ENCODE results near the gene CARS1. TPM values are rescaled to one million over a fixed set of nuclear protein-coding genes. Genes with fewer than 3 reads are reported as not detected.

CARS1 gene
- total and polyA plus RNA-seq, 10 of the 15 experiments (the other 5 are each of a cell fraction or from before 2014, with no cell fraction given): 7.8 to 60.6 (median 45.7) TPM

- CTCF ChIA-PET: interaction anchor here (1.0 kb wide), 1 partner anchor 11 kb away, joined by 3 read pairs; no protein-coding TSS in a partner anchor
- in situ Hi-C loops (cut with MboI): no loop called here
Measured at GRCh38 chr11:3083321-3083720, 26.1 kb upstream of the CARS1 start.

GRCh38 chr11:3081386-3081751 is 24.1 kb upstream of the CARS1 start:
- FAIRE-seq: no peak
- Histone ChIP-seq H3K9me3 (replicated peaks; ENCODE audit: control insufficient read depth, insufficient read depth, low read length) (no peaks in the 10 kb centered on the region), H3K4me2 (ENCODE audit: control insufficient read depth, insufficient read depth) (no peak overlapping the region), H4K20me1 (ENCODE audit: control insufficient read depth, insufficient read depth) (no peaks in the 10 kb centered on the region), H3K27me3 (replicated peaks in 1 of 2; ENCODE audit: control insufficient read depth in 2 of 2, insufficient read depth in 2 of 2, low read length in 1 of 2) (no peaks in the 10 kb centered on the region), H3K36me3 (ENCODE audit: control insufficient read depth in 2 of 2, insufficient read depth in 2 of 2, low read length in 1 of 2) (no peaks in the 10 kb centered on the region), H3K27ac (ENCODE audit: control insufficient read depth, insufficient read depth) (no peak overlapping the region), H3K4me3 (no peak overlapping the region), H3K79me2 (ENCODE audit: control insufficient read depth, insufficient read depth, low read length) (no peaks in the 10 kb centered on the region), H2AFZ (ENCODE audit: control insufficient read depth, low read depth, low read length) (no peak overlapping the region), H3K4me1 (ENCODE audit: control insufficient read depth, insufficient read depth, low read length) (no peaks in the 10 kb centered on the region), H3K9ac (ENCODE audit: control insufficient read depth, insufficient read depth, low read length) (no peak overlapping the region)
- WGBS (ENCODE audit: insufficient coverage, insufficient replicate concordance, low lambda C conversion rate, missing lambda C conversion rate): 35% methylated on average over 6 of the region's 6 CpGs
- CTCF ChIA-PET: interaction anchor here (1.1 kb wide), 1 partner anchor 44 kb away, joined by 3 read pairs; no protein-coding TSS in a partner anchor
- no peak for DNase-seq (ENCODE audit: low read depth, low spot score)
- intact Hi-C loops (cut with micrococcal nuclease; ENCODE audit: unreplicated experiment): no loop called here
- in situ Hi-C loops (cut with MboI): no loop called here
- SMC1A ChIA-PET (ENCODE audit: uncharacterized antibody, unreplicated experiment): interaction anchor here (1.8 kb wide), 1 partner anchor 50 kb away, joined by 4 read pairs; no protein-coding TSS in a partner anchor
- no TSS peak for BruUV-seq (replicated peaks)
- RAD21 ChIA-PET (ENCODE audit: unreplicated experiment): no interaction called here
- ATAC-seq: no peak
- TF ChIP-seq BCL11A (IDR thresholded peaks at IDR 0.05; ENCODE audit: low read depth, low read length) (no peak), JUND (IDR thresholded peaks at IDR 0.05; ENCODE audit: low read depth, low read length) (no peak), ZNF24 (IDR thresholded peaks at IDR 0.05) (no peak), ZNF274 (IDR thresholded peaks at IDR 0.05; ENCODE audit: insufficient read depth, insufficient read length) (no peak), ASH2L (IDR thresholded peaks at IDR 0.05; ENCODE audit: borderline replicate concordance, low read depth) (no peak), RAD21 (IDR thresholded peaks at IDR 0.05; ENCODE audit: insufficient read depth, low read depth, low read length) (no peak), IRF5 (IDR thresholded peaks at IDR 0.05; ENCODE audit: borderline replicate concordance) (no peak), MTA3 (IDR thresholded peaks at IDR 0.05; ENCODE audit: borderline replicate concordance, low read length) (no peak)
- POLR2A ChIA-PET: no interaction called here

More at GRCh38 chr11:3083321-3083720, 26.1 kb upstream of the CARS1 start:
- Histone ChIP-seq H3K9me3 (replicated peaks; ENCODE audit: control insufficient read depth, insufficient read depth, low read length) (no peaks in the 10 kb centered on the region), H3K27me3 (replicated peaks in 1 of 2; ENCODE audit: control insufficient read depth in 2 of 2, insufficient read depth in 2 of 2, low read length in 1 of 2) (no peaks in the 10 kb centered on the region), H3K27ac (ENCODE audit: control insufficient read depth, insufficient read depth) (no peak overlapping the region), H3K79me2 (ENCODE audit: control insufficient read depth, insufficient read depth, low read length) (no peaks in the 10 kb centered on the region), H3K4me1 (ENCODE audit: control insufficient read depth, insufficient read depth, low read length) (no peaks in the 10 kb centered on the region), H2AFZ (ENCODE audit: control insufficient read depth, low read depth, low read length) (no peak overlapping the region), H3K36me3 (ENCODE audit: control insufficient read depth in 2 of 2, insufficient read depth in 2 of 2, low read length in 1 of 2) (no peaks in the 10 kb centered on the region), H3K9ac (ENCODE audit: control insufficient read depth, insufficient read depth, low read length) (no peak overlapping the region), H4K20me1 (ENCODE audit: control insufficient read depth, insufficient read depth) (no peaks in the 10 kb centered on the region), H3K4me3 (no peak overlapping the region), H3K4me2 (ENCODE audit: control insufficient read depth, insufficient read depth) (no peak overlapping the region)
- ATAC-seq: no peak
- ChIA-PET POLR2A (no interaction called here), SMC1A (ENCODE audit: uncharacterized antibody, unreplicated experiment) (no interaction called here), RAD21 (ENCODE audit: unreplicated experiment) (no interaction called here)
- no peak for DNase-seq (ENCODE audit: low read depth, low spot score)
- intact Hi-C loops (cut with micrococcal nuclease; ENCODE audit: unreplicated experiment): no loop called here
- 61% methylated on average over 7 of the region's 8 CpGs for WGBS (ENCODE audit: insufficient coverage, insufficient replicate concordance, low lambda C conversion rate, missing lambda C conversion rate)
- TF ChIP-seq EED (IDR thresholded peaks at IDR 0.05; ENCODE audit: low read depth) (no peak), DPF2 (IDR thresholded peaks at IDR 0.05) (no peak), IKZF1 (conservative IDR thresholded peaks at IDR 0.05) (no peak), NFIC (IDR thresholded peaks at IDR 0.05; ENCODE audit: low read depth, low read length) (no peak), HSF1 (IDR thresholded peaks at IDR 0.05; ENCODE audit: low read depth, low read length) (no peak), SUPT20H (IDR thresholded peaks at IDR 0.05; ENCODE audit: borderline replicate concordance, control insufficient read depth, low read depth, low read length) (no peak)
- FAIRE-seq: no peak
- no TSS peak for BruUV-seq (replicated peaks)

Measured in GM12878 (cell line).